HepG2 (cell line): Measurements from ENCODE around the gene PHACTR3. TPM values are rescaled to one million over a fixed set of nuclear protein-coding genes. Genes with fewer than 3 reads are reported as not detected.

Experiments used
- ATAC-seq: fragments of 200-7000 bp; cut with Tn5 transposase; 3 replicates; pipeline ENCODE4 v1.9.1; 2020; ENCODE audit warnings: mild to moderate bottlenecking, moderate library complexity
- BruUV-seq: library from RNA; stranded (reverse); fragments of 400-500 nt; replicated peaks from 2 replicates; lab custom pipeline; 2021; lab: Mats Ljungman, UMichigan
- CTCF ChIA-PET: fragments of 300-600 bp; formaldehyde crosslinking; extraction: SDS; loops from one replicate; lab custom pipeline; 2021; ENCODE audit warnings: low total read pairs, inconsistent platforms, low intra/inter-chr PET ratio; lab: Yijun Ruan, JAX
- POLR2A ChIA-PET: fragments of 350-600 bp; sonication (Branson Sonifier 250); formaldehyde crosslinking; loops from one replicate; lab custom pipeline; 2020; ENCODE audit warnings: antibody characterized with exemption, inconsistent platforms; lab: Yijun Ruan, JAX
- DNase-seq: peaks from one replicate; pipeline ENCODE4 v3.0.0-alpha.2; 2015; ENCODE audit warnings: low spot score
- FAIRE-seq: peaks from 3 replicates; lab custom pipeline; 2011; peaks lifted over from hg19 to GRCh38; lab: Jason Lieb, UNC
- H2AFZ ChIP-seq: one replicate; pipeline ENCODE4 v1.6.1; 2011; ENCODE audit warnings: low read length, inconsistent platforms
- H3K27ac ChIP-seq: fragments of 300-600 bp; 3 replicates; pipeline ENCODE4 v1.8.0; 2011; ENCODE audit warnings: mixed run types, mild to moderate bottlenecking, mixed read lengths, low read length, inconsistent platforms; ENCODE audit not compliant: insufficient read depth; ENCODE audit errors: extremely low read length
- H3K27me3 ChIP-seq, 2 experiments: fragments of 200-600 bp in 1 of 2; 2 replicates in 1 of 2; 3 replicates in 1 of 2; pipeline versions ENCODE4 v1.6.0 to v1.8.0; 2011; ENCODE audit warnings: low read length in 2 of 2, mild to moderate bottlenecking in 2 of 2, moderate library complexity in 2 of 2, inconsistent platforms in 1 of 2; ENCODE audit not compliant: insufficient read depth in 2 of 2, control insufficient read depth in 1 of 2
- H3K36me3 ChIP-seq, 2 experiments: fragments of 200-600 bp in 1 of 2; replicated peaks in 1 of 2; 2 replicates in 1 of 2; 3 replicates in 1 of 2; pipeline versions ENCODE4 v1.5.1 to v1.8.0; 2011; ENCODE audit warnings: low read length in 2 of 2, inconsistent platforms in 1 of 2; ENCODE audit not compliant: insufficient read depth in 2 of 2, control insufficient read depth in 1 of 2
- H3K4me1 ChIP-seq: 2 replicates; pipeline ENCODE4 v1.5.1; 2012; ENCODE audit warnings: low read length, inconsistent platforms; ENCODE audit not compliant: insufficient read depth
- H3K4me2 ChIP-seq: 2 replicates; pipeline ENCODE4 v1.6.0; 2011; ENCODE audit warnings: low read depth, low read length, inconsistent platforms
- H3K4me3 ChIP-seq, 3 experiments: fragments of 200-600 bp in 1 of 3; sonication (generic), shearing (Covaris generic) in 1 of 3; replicated peaks in 1 of 3; 2 replicates each; pipeline ENCODE4 v1.5.1; 2011 to 2016; ENCODE audit warnings: low read length in 3 of 3, inconsistent platforms in 2 of 3, low read depth in 2 of 3, mild to moderate bottlenecking in 2 of 3, control low read depth in 1 of 3, mixed read lengths in 1 of 3; ENCODE audit not compliant: insufficient read depth in 1 of 3
- H3K79me2 ChIP-seq: one replicate; pipeline ENCODE4 v1.6.1; 2011; ENCODE audit warnings: low read length, inconsistent platforms; ENCODE audit not compliant: insufficient read depth
- H3K9ac ChIP-seq: 2 replicates; pipeline ENCODE4 v1.6.0; 2011; ENCODE audit warnings: mild to moderate bottlenecking, low read depth, low read length, inconsistent platforms; ENCODE audit not compliant: insufficient read depth
- H3K9me3 ChIP-seq: 2 replicates; pipeline ENCODE4 v1.5.1; 2012; ENCODE audit warnings: mild to moderate bottlenecking, low read length
- H4K20me1 ChIP-seq: 2 replicates; pipeline ENCODE4 v1.6.0; 2011; ENCODE audit warnings: inconsistent platforms, mild to moderate bottlenecking, low read length, moderate library complexity; ENCODE audit not compliant: insufficient read depth
- MAZ ChIP-seq, 2 experiments: sonication (generic) in 1 of 2; formaldehyde crosslinking in 1 of 2; IDR thresholded peaks; 2 replicates each; pipeline versions ENCODE4 v1.5.0 to v1.6.1; 2012 to 2020; ENCODE audit warnings: low read depth in 2 of 2, mild to moderate bottlenecking in 2 of 2, borderline replicate concordance in 1 of 2, improper control_type of control experiment in 1 of 2, low read length in 1 of 2, missing genetic modification reagents in 1 of 2, moderate library complexity in 1 of 2
- POLR2AphosphoS2 ChIP-seq: IDR thresholded peaks from 2 replicates; pipeline ENCODE4 v1.6.1; 2011; ENCODE audit warnings: low read depth, low read length, improper control_type of control experiment
- ZNF768 ChIP-seq: sonication (generic); formaldehyde crosslinking; IDR thresholded peaks from 2 replicates; pipeline ENCODE4 v1.4.0; 2020; ENCODE audit warnings: missing genetic modification reagents
- ZNF891 ChIP-seq: sonication (generic); formaldehyde crosslinking; IDR thresholded peaks from 2 replicates; pipeline ENCODE4 v1.5.0; 2020; ENCODE audit warnings: mild to moderate bottlenecking, missing genetic modification reagents
- WGBS: methylation state at CpG from one replicate; pipeline ENCODE4 v1.1.6; 2017; ENCODE audit warnings: low lambda C conversion rate; 5-methylcytosine and 5-hydroxymethylcytosine counted together
- in situ Hi-C: cut with HindIII; loops from 2 replicates; pipeline ENCODE4 v1.10.0; 2017; ENCODE audit warnings: low pct_unique_long_range_greater_than_20kb; ENCODE audit not compliant: extremely low pct_ligation_motif_present
- intact Hi-C: fragments of 100-400 bp; cut with micrococcal nuclease; formaldehyde crosslinking; loops from one replicate; pipeline ENCODE4 v1.10.0; 2022; ENCODE audit not compliant: unreplicated experiment
- polyA plus RNA-seq, 8 experiments: library from polyadenylated mRNA; depleted of rRNA in 3 of 8; stranded (reverse) in 7 of 8; unstranded in 1 of 8; fragments of >200 nt; fragmentation: Illumina TruSeq in 4 of 8; extraction: Trizol in 4 of 8; gene quantifications; 2 replicates each; pipeline versions ENCODE4 v1.2.1 to v1.2.3, GENCODE V29; 2011 to 2016; ENCODE audit warnings: low read depth in 4 of 8, missing spikeins in 1 of 8, mixed read lengths in 1 of 8; ENCODE audit not compliant: insufficient read depth in 1 of 8
- total RNA-seq, 5 experiments: library from RNA; depleted of rRNA; stranded (reverse); fragments of >200 nt; fragmentation: Illumina TruSeq; extraction: Trizol; gene quantifications; 2 replicates each; pipeline ENCODE4 v1.2.3, GENCODE V29; 2016; ENCODE audit warnings: low read depth in 1 of 5
- TF ChIP-seq, protein P1 (sequence below): fragments of 450-650 bp; IDR thresholded peaks from 2 replicates; pipeline ENCODE4 v1.6.1; 2016

The PHACTR3 gene
- total and polyA plus RNA-seq, 2 of the 13 experiments (the other 11 are each of a cell fraction or from before 2014, with no cell fraction given): not detected

DNA sequence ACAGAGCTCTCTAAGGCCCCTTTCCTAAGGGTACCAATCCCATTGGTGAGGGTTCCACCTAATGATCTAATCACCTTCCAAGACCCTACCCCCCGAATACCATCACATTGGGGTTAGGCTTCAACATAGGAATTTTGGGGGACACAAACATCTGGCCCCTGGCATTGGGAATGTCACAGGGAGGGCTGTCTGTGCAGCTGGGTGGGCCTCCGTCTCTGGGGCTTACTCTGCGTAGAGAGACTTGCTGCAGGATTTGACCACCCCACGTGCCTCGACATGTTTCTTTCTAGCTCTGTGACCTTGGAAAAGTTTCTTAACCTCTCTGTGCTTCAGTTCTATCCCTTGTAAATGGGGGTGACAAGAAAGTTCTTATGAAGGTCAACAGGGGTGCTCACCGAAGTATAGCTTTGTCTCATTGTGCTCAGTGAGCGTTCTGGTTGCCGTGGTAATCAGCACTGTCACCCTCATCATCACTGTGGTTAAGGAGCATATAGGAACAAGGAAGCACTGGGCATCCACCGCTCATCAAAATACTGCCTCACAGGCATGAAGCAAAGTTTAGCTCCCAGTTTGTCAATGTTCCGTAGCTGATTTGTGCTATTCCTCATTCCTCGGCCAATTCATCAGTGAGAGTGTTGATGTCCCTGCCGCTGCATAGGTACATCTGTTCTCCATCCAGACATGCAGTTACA, 176.3 kb downstream of the PHACTR3 start:
- no peak overlapping the region for H3K4me2 ChIP-seq
- no peak overlapping the region for H3K4me3 ChIP-seq
- DNase-seq: no peak
- peaks cover under 1 to 15% of the 10 kb centered on the region in 2 experiments; a peak in 2 of 5 replicates for H3K27me3 ChIP-seq
- 29% methylated on average over 12 of the region's 12 CpGs for WGBS
- no peak overlapping the region for H3K9ac ChIP-seq
- TF ChIP-seq ZNF891 (CRISPR knock-in tag) (no peak), ZNF768 (CRISPR knock-in tag) (0 out of 2 replicates have a peak, but pooled peaks have one; percentile 41), POLR2AphosphoS2 (no peak)
- TF ChIP-seq, all 625 proteins: peak for 1
- in situ Hi-C loops (no loop called here), intact Hi-C loops (no loop called here)
- Histone ChIP-seq H3K79me2 (no peaks in the 10 kb centered on the region), H4K20me1 (peaks cover 3% of the 10 kb centered on the region; the same call in 1 of the 2 replicates), H3K36me3 (no peaks in the 10 kb centered on the region), H3K9me3 (no peaks in the 10 kb centered on the region), H2AFZ (no peak overlapping the region), H3K27ac (no peak overlapping the region), H3K4me1 (no peaks in the 10 kb centered on the region)
- CTCF ChIA-PET: no interaction called here
- FAIRE-seq (no peak), ATAC-seq (no peak)
- BruUV-seq: no TSS peak
- POLR2A ChIA-PET: no interaction called here

DNA sequence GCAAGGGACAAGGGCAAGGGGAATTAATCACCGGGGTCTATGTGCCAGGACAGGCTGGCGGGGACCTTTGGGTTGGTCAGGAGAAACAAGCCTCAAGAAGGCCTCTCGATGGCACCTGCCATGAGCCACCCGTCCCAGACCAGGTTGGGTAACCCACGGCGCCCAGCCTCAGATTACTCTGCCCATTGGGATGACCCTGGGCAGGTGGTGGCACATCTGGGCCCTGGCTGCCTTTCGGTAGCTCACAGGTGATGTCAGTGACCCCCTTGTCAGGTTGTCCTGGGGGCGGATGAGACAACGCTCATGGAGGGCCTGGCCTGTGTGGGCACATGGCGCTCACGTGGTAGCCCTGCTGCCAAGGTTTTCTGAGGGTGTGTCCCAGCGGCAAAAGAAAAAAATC, 176.9 kb downstream of the PHACTR3 start:
- Histone ChIP-seq H3K9me3 (no peaks in the 10 kb centered on the region), H3K27ac (no peak overlapping the region), H3K36me3 (no peaks in the 10 kb centered on the region), H3K9ac (no peak overlapping the region), H3K4me1 (no peaks in the 10 kb centered on the region), H3K79me2 (no peaks in the 10 kb centered on the region), H3K27me3 (0 out of 5 replicates have a peak, but pooled peaks cover 0 to 15% of the 10 kb centered on the region in 2 experiments), H3K4me3 (no peak overlapping the region), H4K20me1 (peaks cover 3% of the 10 kb centered on the region; the same call in 1 of the 2 replicates), H3K4me2 (no peak overlapping the region), H2AFZ (no peak overlapping the region)
- BruUV-seq: no TSS peak
- WGBS: 21% methylated on average over 10 of the region's 12 CpGs
- FAIRE-seq: no peak
- TF ChIP-seq, protein P1, sequence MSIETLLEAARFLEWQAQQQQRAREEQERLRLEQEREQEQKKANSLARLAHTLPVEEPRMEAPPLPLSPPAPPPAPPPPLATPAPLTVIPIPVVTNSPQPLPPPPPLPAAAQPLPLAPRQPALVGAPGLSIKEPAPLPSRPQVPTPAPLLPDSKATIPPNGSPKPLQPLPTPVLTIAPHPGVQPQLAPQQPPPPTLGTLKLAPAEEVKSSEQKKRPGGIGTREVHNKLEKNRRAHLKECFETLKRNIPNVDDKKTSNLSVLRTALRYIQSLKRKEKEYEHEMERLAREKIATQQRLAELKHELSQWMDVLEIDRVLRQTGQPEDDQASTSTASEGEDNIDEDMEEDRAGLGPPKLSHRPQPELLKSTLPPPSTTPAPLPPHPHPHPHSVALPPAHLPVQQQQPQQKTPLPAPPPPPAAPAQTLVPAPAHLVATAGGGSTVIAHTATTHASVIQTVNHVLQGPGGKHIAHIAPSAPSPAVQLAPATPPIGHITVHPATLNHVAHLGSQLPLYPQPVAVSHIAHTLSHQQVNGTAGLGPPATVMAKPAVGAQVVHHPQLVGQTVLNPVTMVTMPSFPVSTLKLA: peak; percentile 87
- no peak for TF ChIP-seq MAZ (IDR thresholded peaks at IDR 0.05; ENCODE audit: borderline replicate concordance, low read depth, low read length)
- no peak for TF ChIP-seq MAZ (CRISPR knock-in tag; IDR thresholded peaks at IDR 0.05; ENCODE audit: low read depth)
- intact Hi-C loops: no loop called here
- ATAC-seq: no peak
- DNase-seq: no peak
- POLR2A ChIA-PET: no interaction called here
- in situ Hi-C loops: no loop called here
- CTCF ChIA-PET: no interaction called here
